ENCODE measurements around the gene CMC1. TPM values are rescaled to one million over a fixed set of nuclear protein-coding genes. Genes with fewer than 3 reads are reported as not detected.

The CMC1 gene
- total RNA-seq, 2 experiments from 2014 or later, result 22.4 to 29.0 TPM

DNA sequence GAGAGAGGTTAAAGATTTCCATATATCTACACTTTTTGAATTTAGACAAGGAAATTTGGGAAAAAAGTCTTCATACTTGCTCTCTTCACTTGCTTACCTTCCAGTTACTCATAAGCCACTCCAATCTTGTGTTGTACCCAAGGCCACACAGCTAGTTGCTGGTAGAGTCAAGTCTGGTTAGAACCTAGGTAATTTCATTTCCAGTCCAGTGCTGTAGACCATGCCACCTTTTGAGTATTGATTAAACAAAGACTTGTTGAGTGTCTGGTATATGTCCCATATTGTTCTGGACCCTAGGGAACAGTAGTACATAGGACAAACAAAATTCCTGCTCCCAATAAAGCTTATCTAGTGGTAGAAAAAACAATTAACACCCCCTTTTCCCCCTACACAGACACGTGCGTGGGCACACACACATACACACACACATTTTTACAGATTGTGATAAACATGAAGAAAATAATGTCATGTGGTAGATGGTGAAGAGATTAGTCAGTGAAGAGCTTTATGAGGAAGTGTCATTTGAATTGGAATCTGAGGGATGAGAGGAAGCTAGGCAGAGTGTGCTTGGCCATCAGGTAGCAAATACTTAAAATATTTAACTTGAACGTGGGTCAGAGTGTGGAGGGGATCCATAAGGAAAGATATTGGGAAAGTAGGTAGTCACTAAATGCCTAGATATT is 2.1 kb downstream of the CMC1 start:
- ATAC-seq (no peak), DNase-seq (no peak)
- ChIA-PET CTCF (interaction anchor here (0.7 to 2.4 kb wide), 2 partner anchors 10 to 522 kb away, joined by 3 to 6 read pairs; partner anchors contain the start of gene EOMES), POLR2A (interaction anchor here (1.5 kb wide), 1 partner anchor 9 kb away, joined by 3 read pairs; no protein-coding TSS in a partner anchor)
- peaks cover 25% of the 10 kb centered on the region for H3K36me3 Mint-ChIP-seq (ENCODE audit: low read depth)
- no peaks in the 10 kb centered on the region for H3K27me3 Mint-ChIP-seq
- TF ChIP-seq, protein P1, sequence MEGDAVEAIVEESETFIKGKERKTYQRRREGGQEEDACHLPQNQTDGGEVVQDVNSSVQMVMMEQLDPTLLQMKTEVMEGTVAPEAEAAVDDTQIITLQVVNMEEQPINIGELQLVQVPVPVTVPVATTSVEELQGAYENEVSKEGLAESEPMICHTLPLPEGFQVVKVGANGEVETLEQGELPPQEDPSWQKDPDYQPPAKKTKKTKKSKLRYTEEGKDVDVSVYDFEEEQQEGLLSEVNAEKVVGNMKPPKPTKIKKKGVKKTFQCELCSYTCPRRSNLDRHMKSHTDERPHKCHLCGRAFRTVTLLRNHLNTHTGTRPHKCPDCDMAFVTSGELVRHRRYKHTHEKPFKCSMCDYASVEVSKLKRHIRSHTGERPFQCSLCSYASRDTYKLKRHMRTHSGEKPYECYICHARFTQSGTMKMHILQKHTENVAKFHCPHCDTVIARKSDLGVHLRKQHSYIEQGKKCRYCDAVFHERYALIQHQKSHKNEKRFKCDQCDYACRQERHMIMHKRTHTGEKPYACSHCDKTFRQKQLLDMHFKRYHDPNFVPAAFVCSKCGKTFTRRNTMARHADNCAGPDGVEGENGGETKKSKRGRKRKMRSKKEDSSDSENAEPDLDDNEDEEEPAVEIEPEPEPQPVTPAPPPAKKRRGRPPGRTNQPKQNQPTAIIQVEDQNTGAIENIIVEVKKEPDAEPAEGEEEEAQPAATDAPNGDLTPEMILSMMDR (IDR thresholded peaks at IDR 0.05), result no peak
- intact Hi-C loops (cut with micrococcal nuclease), result no loop called here
- H3K4me1 Mint-ChIP-seq (ENCODE audit: low read depth), result peaks cover 62% of the 10 kb centered on the region
- H3K4me3 Mint-ChIP-seq, result no peak overlapping the region
- peak overlapping the region; percentile 14 for H3K27ac Mint-ChIP-seq
- H3K9me3 Mint-ChIP-seq, result peaks cover 4% of the 10 kb centered on the region

DNA sequence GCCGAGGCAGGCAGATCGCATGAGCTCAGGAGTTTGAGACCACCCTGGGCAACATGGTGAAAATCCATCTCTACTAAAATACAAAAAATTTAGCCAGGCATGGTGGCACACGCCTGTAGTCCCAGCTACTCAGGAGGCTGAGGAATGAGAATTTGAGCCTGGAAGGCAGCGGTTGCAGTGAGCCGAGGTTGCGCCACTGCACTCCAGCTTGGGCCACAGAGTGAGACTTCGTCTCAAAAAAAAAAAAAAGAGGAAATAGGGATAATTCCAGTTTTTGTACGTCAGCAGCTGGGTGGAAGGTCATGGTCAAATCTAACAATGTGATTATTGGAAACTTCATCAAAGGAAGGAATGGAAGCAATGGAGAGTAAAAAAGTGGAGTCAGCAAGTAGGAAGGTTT is 3.1 kb downstream of the CMC1 start:
- intact Hi-C loops (cut with micrococcal nuclease), result no loop called here
- POLR2A ChIA-PET, result no interaction called here
- CTCF ChIA-PET, result no interaction called here

DNA sequence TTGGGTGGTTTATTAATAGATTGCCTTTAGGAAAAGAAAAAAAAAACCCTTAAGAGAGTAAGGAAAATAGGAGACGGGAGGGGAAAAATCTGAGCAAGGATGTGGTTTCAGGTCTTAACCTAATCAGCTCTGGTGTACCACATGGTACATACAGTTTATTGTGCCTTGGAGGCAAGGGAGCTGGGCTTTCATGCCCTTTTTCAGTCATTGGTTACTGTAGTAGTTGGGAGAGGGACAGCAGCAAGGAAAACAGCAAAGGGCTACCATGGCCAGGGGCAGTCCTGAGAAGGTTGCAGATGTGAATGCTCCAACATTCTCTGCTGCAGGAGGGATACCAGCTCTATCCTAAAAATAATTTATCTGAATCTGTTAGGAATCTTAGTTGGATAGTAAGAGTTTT is 5.9 kb downstream of the CMC1 start:
- ChIA-PET POLR2A (no interaction called here), CTCF (no interaction called here)
- TF ChIP-seq, protein P1 (IDR thresholded peaks at IDR 0.05), result no peak
- Mint-ChIP-seq H3K4me3 (no peak overlapping the region), H3K36me3 (ENCODE audit: low read depth) (peaks cover 29% of the 10 kb centered on the region), H3K27ac (peak overlapping the region; percentile 16), H3K4me1 (ENCODE audit: low read depth) (peaks cover 83% of the 10 kb centered on the region), H3K27me3 (no peaks in the 10 kb centered on the region), H3K9me3 (peaks cover 4% of the 10 kb centered on the region)
- intact Hi-C loops (cut with micrococcal nuclease), result no loop called here
- no peak for ATAC-seq
- no peak for DNase-seq

More for the DNA sequence above, 3.1 kb downstream of the CMC1 start:
- Mint-ChIP-seq H3K4me3 (peak overlapping the region; percentile 5), H3K27me3 (no peaks in the 10 kb centered on the region), H3K4me1 (ENCODE audit: low read depth) (peaks cover 67% of the 10 kb centered on the region), H3K36me3 (ENCODE audit: low read depth) (peaks cover 25% of the 10 kb centered on the region), H3K27ac (no peak overlapping the region), H3K9me3 (peaks cover 4% of the 10 kb centered on the region)
- TF ChIP-seq, protein P1 (IDR thresholded peaks at IDR 0.05), result no peak
- DNase-seq (no peak), ATAC-seq (no peak)

DNA sequence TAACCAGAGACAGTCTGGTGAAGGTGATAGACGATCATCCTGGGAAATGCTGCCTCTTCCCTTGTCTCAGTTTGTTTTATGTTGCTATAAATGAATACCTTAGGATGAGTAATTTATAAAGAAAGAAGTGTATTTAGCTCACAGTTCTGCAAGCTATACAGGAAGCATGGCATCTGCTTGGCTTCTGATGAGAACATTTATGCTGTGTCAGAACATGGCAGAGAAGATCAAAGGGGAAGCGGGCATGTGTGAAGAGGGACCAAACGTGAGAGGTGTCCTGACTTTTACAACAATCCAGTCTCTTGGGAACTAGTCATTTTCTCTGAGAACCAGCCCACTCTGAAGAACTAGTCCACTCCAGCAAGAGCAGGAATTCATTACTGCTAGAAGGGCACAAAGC is 9.6 kb downstream of the CMC1 start:
- H3K27ac Mint-ChIP-seq, result peak overlapping the region; percentile 6
- ATAC-seq (no peak), DNase-seq (no peak)
- H3K4me1 Mint-ChIP-seq (ENCODE audit: low read depth), result peaks cover 64% of the 10 kb centered on the region
- intact Hi-C loops (cut with micrococcal nuclease), result no loop called here
- ChIA-PET POLR2A (no interaction called here), CTCF (interaction anchor here (1.3 kb wide), 1 partner anchor 36 kb away, joined by 3 read pairs; no protein-coding TSS in a partner anchor)
- H3K9me3 Mint-ChIP-seq, result no peaks in the 10 kb centered on the region
- H3K36me3 Mint-ChIP-seq (ENCODE audit: low read depth), result peaks cover 25% of the 10 kb centered on the region
- no peak overlapping the region for H3K4me3 Mint-ChIP-seq
- TF ChIP-seq, protein P1 (IDR thresholded peaks at IDR 0.05), result no peak
- no peaks in the 10 kb centered on the region for H3K27me3 Mint-ChIP-seq

DNA sequence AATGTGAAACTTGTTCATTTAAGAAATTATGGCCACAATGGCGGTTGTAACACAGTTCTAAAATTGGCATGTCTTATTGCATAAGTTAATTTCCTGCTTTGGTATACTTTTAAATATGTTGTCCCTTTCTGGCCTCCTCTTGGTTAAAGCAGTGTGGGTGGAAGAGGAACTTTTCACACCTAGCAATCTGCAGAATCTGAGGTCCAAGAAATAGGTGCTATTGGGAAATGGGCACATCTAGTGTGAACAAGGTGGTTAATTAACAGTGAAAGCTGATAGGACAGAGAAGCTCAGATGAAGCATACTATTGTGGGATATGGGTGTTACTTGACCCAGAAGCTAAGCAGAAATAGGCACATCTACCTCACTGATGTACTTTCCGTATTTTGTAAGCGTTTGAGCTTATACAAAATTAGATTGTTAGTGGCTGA is 10.6 kb downstream of the CMC1 start:
- ChIA-PET POLR2A (interaction anchor here (1.1 kb wide), 1 partner anchor 9 kb away, joined by 3 read pairs; no protein-coding TSS in a partner anchor), CTCF (interaction anchor here (0.9 to 1.6 kb wide), 2 partner anchors 66 to 76 kb away, joined by 3 to 4 read pairs; no protein-coding TSS in a partner anchor)
- H3K36me3 Mint-ChIP-seq (ENCODE audit: low read depth), result peaks cover 22% of the 10 kb centered on the region
- DNase-seq (no peak), ATAC-seq (peak; percentile 56)
- H3K9me3 Mint-ChIP-seq, result no peaks in the 10 kb centered on the region
- peaks cover 55% of the 10 kb centered on the region for H3K4me1 Mint-ChIP-seq (ENCODE audit: low read depth)
- H3K27me3 Mint-ChIP-seq, result no peaks in the 10 kb centered on the region
- no peak overlapping the region for H3K27ac Mint-ChIP-seq
- intact Hi-C loops (cut with micrococcal nuclease), result no loop called here
- no peak overlapping the region for H3K4me3 Mint-ChIP-seq
- TF ChIP-seq, protein P1 (IDR thresholded peaks at IDR 0.05), result no peak
